K562 (cell line): ENCODE data around the gene WDR86. TPM values are rescaled to one million over a fixed set of nuclear protein-coding genes. Genes with fewer than 3 reads are reported as not detected.

Source experiments
- COPS2 ChIP-seq: fragments of 450-650 bp; conservative IDR thresholded peaks from 2 replicates; pipeline ENCODE4 v1.6.1; 2016; ENCODE audit warnings: mild to moderate bottlenecking, moderate library complexity
- CXXC5 ChIP-seq: fragments of 250-450 bp; sonication (Bioruptor Pico); IDR thresholded peaks from 2 replicates; pipeline ENCODE4 v1.8.0; 2022; ENCODE audit warnings: inconsistent platforms, mild to moderate bottlenecking, moderate library complexity
- DIDO1 ChIP-seq: fragments of 450-650 bp; IDR thresholded peaks from 2 replicates; pipeline ENCODE4 v1.6.1; 2016; ENCODE audit warnings: low read depth, missing biosample characterization, missing genetic modification characterization
- SMARCE1 ChIP-seq: fragments of 450-650 bp; IDR thresholded peaks from 2 replicates; pipeline ENCODE4 v1.7.1; 2016; ENCODE audit warnings: mild to moderate bottlenecking
- SNRNP70 ChIP-seq: fragments of 200-400 bp; formaldehyde crosslinking; optimal IDR thresholded peaks from 2 replicates; pipeline ENCODE3; 2017; ENCODE audit warnings: low read depth, low read length
- TEAD2 ChIP-seq: fragments of 450-650 bp; IDR thresholded peaks from 2 replicates; pipeline ENCODE4 v1.6.1; 2016; ENCODE audit warnings: missing genetic modification characterization, control low read depth, missing compliant biosample characterization
- ZBTB40 ChIP-seq, 2 experiments: fragments of 450-650 bp in 1 of 2; sonication (generic) in 1 of 2; formaldehyde crosslinking in 1 of 2; IDR thresholded peaks; 2 replicates each; pipeline versions ENCODE4 v1.7.1 to v1.9.0; 2016 to 2022; ENCODE audit warnings: inconsistent platforms in 1 of 2, mild to moderate bottlenecking in 1 of 2, missing genetic modification reagents in 1 of 2
- ZNF124 ChIP-seq: sonication (generic); formaldehyde crosslinking; IDR thresholded peaks from 2 replicates; pipeline ENCODE4 v1.8.1; 2022; ENCODE audit warnings: missing genetic modification reagents
- ZNF239 ChIP-seq: fragments of 250-450 bp; sonication (Bioruptor Pico); IDR thresholded peaks from 2 replicates; pipeline ENCODE4 v1.4.0; 2020; ENCODE audit warnings: mild to moderate bottlenecking
- ZNF395 ChIP-seq: fragments of 200-800 bp; sonication (Bioruptor generic); IDR thresholded peaks from 2 replicates; pipeline ENCODE4 v1.6.1; 2017; ENCODE audit warnings: missing genetic modification characterization, missing compliant biosample characterization
- ZNF77 ChIP-seq: fragments of 250-450 bp; sonication (Bioruptor Pico); IDR thresholded peaks from 2 replicates; pipeline ENCODE4 v1.5.0; 2020
- polyA plus RNA-seq, 8 experiments: library from polyadenylated mRNA; depleted of rRNA in 4 of 8; stranded (reverse) in 5 of 8; unstranded in 3 of 8; fragments of >200 nt; fragmentation: Nextera tagmentation in 2 of 8; fragmentation: Illumina TruSeq in 1 of 8; extraction: Ambion mirVana in 2 of 8; extraction: Trizol in 1 of 8; gene quantifications; 2 replicates each; pipeline versions ENCODE4 v1.2.1 to v1.2.3, GENCODE V29; 2011 to 2014; ENCODE audit warnings: inconsistent platforms in 1 of 8, missing spikeins in 1 of 8
- total RNA-seq, 7 experiments: library from RNA; depleted of rRNA in 6 of 7; stranded (reverse); fragments of >200 nt in 6 of 7; fragmentation: Illumina TruSeq in 2 of 7; extraction: Trizol in 2 of 7; gene quantifications; 2 replicates each; pipeline versions ENCODE4 v1.2.1 to v1.2.3, GENCODE V29; 2011 to 2021; ENCODE audit warnings: low replicate concordance in 1 of 7
- TF ChIP-seq, protein P1 (sequence below): fragments of 250-450 bp; sonication (Bioruptor Pico); IDR thresholded peaks from 2 replicates; pipeline ENCODE4 v1.4.0; 2020; ENCODE audit warnings: borderline replicate concordance
- TF ChIP-seq, protein P2 (sequence below): fragments of 250-450 bp; sonication (Bioruptor Pico); IDR thresholded peaks from 2 replicates; pipeline ENCODE4 v1.8.0; 2021; ENCODE audit warnings: borderline replicate concordance, mild to moderate bottlenecking, moderate library complexity; ENCODE audit not compliant: poor library complexity, severe bottlenecking

Gene WDR86
- total and polyA plus RNA-seq, 9 of the 15 experiments (the other 6 are each of a cell fraction or from before 2014, with no cell fraction given) = 0.24 TPM; not detected in 8

DNA sequence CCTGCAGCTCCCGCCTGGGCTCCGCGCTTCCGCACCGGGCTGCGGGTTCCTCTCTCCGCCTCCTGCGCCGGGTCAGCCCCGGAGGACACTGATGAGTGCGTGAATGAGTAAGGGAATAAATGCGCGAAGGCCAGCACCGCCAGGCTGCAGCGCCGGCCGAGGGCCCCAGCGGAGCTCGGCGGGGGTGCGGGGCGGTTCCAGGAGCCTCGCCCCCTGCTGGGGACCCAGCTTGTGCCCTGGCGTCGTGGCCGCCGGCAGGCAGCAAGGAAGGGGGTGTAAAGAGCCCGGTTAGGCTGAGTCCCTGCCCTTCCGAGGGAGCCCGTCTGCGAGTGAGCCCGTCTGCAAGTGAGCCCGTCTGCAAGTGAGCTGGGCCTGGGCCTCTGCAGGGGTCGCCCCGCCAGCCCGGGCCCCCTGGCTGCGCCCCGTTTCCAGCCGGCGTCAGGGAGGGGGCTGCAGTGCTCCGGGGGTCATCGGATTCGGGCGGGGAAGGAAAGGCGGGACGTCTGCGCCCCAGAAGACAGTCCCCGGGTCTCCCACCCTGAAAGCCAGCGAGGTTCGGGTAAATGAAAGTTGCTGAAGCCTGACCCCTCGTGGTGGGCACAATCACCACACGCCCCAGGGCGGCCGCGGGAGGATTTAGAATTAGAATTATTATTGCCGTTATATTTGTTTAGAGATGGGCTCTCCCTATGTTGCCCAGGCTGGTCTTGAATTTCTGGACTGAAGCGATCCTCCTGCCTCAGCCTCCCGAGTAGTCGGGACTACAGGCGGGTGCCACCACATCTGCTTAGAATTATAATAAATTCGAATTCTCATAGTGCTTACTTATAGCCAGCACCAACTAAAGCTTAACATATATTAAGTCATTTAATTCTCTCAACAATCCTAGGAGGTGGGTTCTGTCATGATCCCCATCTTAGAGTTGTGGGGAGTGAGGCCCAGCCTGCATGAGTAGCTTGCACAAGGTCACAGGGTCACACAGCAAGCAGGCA, 38.7 kb upstream of the WDR86 start (continued):
- TF ChIP-seq, protein P1, sequence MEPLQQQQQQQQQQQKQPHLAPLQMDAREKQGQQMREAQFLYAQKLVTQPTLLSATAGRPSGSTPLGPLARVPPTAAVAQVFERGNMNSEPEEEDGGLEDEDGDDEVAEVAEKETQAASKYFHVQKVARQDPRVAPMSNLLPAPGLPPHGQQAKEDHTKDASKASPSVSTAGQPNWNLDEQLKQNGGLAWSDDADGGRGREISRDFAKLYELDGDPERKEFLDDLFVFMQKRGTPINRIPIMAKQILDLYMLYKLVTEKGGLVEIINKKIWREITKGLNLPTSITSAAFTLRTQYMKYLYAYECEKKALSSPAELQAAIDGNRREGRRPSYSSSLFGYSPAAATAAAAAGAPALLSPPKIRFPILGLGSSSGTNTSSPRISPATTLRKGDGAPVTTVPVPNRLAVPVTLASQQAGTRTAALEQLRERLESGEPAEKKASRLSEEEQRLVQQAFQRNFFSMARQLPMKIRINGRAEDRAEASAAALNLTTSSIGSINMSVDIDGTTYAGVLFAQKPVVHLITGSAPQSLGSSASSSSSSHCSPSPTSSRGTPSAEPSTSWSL (CRISPR knock-in tag) = no peak
- TF ChIP-seq TEAD2 (tag) = no peak
- TF ChIP-seq CXXC5 (CRISPR knock-in tag) = no peak
- no peak for TF ChIP-seq SNRNP70
- no peak for TF ChIP-seq COPS2
- TF ChIP-seq, protein P2, sequence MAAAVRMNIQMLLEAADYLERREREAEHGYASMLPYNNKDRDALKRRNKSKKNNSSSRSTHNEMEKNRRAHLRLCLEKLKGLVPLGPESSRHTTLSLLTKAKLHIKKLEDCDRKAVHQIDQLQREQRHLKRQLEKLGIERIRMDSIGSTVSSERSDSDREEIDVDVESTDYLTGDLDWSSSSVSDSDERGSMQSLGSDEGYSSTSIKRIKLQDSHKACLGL (CRISPR knock-in tag) = no peak
- no peak for TF ChIP-seq ZNF239 (CRISPR knock-in tag)
- TF ChIP-seq ZNF395 = no peak
- no peak for TF ChIP-seq ZBTB40 (IDR thresholded peaks at IDR 0.05)
- TF ChIP-seq ZBTB40 (CRISPR knock-in tag; IDR thresholded peaks at IDR 0.05) = no peak
- no peak for TF ChIP-seq SMARCE1
- no peak for TF ChIP-seq ZNF77 (CRISPR knock-in tag)
- TF ChIP-seq ZNF124 = no peak
- no peak for TF ChIP-seq DIDO1 (tag)
